IPS-18a (cell line): Measurements from ENCODE around the gene EDC3.

Experiments
- H3K27ac ChIP-seq: one replicate; pipeline ENCODE4 v1.5.1; 2013; ENCODE audit warnings: low read length
- H3K27me3 ChIP-seq: one replicate; pipeline ENCODE4 v1.6.1; 2013; ENCODE audit warnings: mild to moderate bottlenecking, low read length; ENCODE audit not compliant: control insufficient read depth, insufficient read depth
- H3K36me3 ChIP-seq: one replicate; pipeline ENCODE4 v1.6.1; 2013; ENCODE audit warnings: low read depth, low read length; ENCODE audit not compliant: control insufficient read depth
- H3K4me1 ChIP-seq: one replicate; pipeline ENCODE4 v1.6.1; 2013; ENCODE audit warnings: low read depth, low read length; ENCODE audit not compliant: control insufficient read depth
- H3K4me3 ChIP-seq: one replicate; pipeline ENCODE4 v1.5.1; 2013; ENCODE audit warnings: low read length
- H3K9ac ChIP-seq: one replicate; pipeline ENCODE4 v1.6.1; 2013; ENCODE audit warnings: mild to moderate bottlenecking, low read length, moderate library complexity
- H3K9me3 ChIP-seq: one replicate; pipeline ENCODE4 v1.6.1; 2013; ENCODE audit warnings: low read depth, low read length; ENCODE audit not compliant: control insufficient read depth

The EDC3 gene

DNA sequence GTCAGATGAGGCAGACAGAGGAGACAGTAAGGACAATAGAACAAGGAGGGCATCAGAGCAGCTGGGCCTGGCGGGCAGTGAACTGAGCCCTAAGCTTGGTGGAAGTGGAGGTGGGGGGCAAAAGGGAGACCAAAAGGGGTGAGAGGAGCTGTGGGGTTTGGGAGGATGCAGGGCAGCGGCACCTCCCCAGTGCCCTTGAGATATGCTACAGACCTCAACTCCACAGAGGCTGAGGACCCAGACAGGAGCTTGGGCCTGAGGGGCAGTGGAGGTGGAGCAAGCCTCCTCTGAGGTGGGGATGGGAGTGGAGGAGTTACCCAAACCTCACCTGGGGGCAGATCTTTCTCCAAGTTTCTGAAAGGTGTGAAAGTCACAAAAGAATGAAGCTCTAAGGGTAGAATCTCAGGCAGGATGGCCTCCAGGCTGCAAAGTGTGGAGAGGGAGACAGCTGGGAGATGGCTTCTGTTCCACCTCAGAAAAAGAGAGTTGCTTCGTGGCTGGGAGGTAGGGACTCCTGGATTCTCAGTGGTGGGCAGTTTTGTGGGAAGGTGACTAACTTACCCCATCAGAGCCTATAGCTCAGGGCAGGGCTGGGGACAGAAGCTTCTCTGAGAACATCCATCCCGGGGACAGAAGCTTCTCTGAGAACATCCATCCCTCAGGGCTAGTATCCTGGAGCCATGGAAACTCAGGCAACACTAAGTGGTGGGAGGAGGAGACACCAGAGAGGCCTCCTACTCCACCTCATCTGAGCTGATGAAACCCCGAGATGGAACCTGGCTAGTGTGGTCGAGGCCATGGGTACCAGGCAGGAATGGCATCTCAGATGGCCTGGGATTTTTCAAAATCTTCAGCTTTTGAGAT, 82.5 kb downstream of the EDC3 start:
- Histone ChIP-seq H3K9ac (no peak overlapping the region), H3K9me3 (no peaks in the 10 kb centered on the region), H3K27ac (no peak overlapping the region), H3K27me3 (peaks cover 18% of the 10 kb centered on the region), H3K4me3 (no peak overlapping the region), H3K36me3 (no peaks in the 10 kb centered on the region), H3K4me1 (peaks cover 3% of the 10 kb centered on the region)

GRCh38 chr15:74612677-74613076, 83.1 kb downstream of the EDC3 start:
- Histone ChIP-seq H3K9me3 (no peaks in the 10 kb centered on the region), H3K27me3 (peaks cover 18% of the 10 kb centered on the region), H3K27ac (no peak overlapping the region), H3K36me3 (no peaks in the 10 kb centered on the region), H3K4me3 (no peak overlapping the region), H3K4me1 (peaks cover 3% of the 10 kb centered on the region), H3K9ac (no peak overlapping the region)

DNA sequence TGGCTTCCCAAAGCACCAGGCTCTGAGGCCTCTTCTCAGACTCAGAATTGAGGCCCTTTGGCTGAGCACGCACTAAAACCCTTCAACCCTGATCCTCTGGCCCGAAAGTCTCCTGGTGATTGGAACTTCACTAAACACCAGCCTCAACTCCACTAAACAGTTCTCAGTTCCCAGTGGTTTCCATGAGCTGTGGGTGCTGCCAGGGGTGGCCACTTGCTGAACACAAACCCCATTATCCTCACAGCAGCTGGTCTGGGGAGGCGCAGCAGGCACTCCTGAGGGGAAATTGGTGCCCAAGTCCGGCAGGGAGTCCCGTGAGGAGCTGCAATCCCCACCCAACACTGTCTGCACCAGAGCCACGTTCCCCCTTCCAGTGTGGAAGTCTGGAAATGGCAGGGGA, 84.0 kb downstream of the EDC3 start:
- Histone ChIP-seq H3K4me1 (peaks cover under 1% of the 10 kb centered on the region), H3K27me3 (peaks cover 18% of the 10 kb centered on the region), H3K36me3 (no peaks in the 10 kb centered on the region), H3K9ac (no peak overlapping the region), H3K27ac (no peak overlapping the region), H3K9me3 (no peaks in the 10 kb centered on the region), H3K4me3 (no peak overlapping the region)

DNA sequence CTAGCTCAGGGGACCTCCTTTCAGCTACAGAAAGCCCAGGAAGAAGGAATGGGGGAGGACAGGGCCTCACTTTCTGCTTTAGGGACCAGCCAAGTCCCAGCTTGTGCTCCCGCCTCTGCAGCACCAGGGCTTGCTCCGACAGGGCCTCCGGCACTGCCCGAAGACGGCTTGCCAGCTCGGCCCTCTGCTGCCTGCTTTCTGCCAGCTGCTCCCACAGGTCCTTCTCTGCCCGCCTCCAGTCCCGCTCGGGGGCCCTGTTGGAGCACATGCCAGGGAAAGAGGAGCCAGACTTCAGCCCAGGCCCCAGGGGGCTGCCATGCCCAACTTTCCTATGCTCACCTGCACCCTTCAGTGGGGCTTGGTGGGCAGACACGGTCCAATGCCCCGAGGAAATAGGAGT, 84.5 kb downstream of the EDC3 start:
- H3K27me3 ChIP-seq, result peaks cover 18% of the 10 kb centered on the region
- no peaks in the 10 kb centered on the region for H3K9me3 ChIP-seq
- no peak overlapping the region for H3K4me3 ChIP-seq
- no peaks in the 10 kb centered on the region for H3K36me3 ChIP-seq
- H3K9ac ChIP-seq, result no peak overlapping the region
- no peak overlapping the region for H3K27ac ChIP-seq
- no peaks in the 10 kb centered on the region for H3K4me1 ChIP-seq

- Histone ChIP-seq H3K4me1 (no peaks in the 10 kb centered on the region), H3K4me3 (no peak overlapping the region), H3K36me3 (no peaks in the 10 kb centered on the region), H3K27ac (no peak overlapping the region), H3K27me3 (peaks cover 18% of the 10 kb centered on the region), H3K9ac (no peak overlapping the region), H3K9me3 (no peaks in the 10 kb centered on the region)
Measured at GRCh38 chr15:74610302-74610951, 85.4 kb downstream of the EDC3 start.

- no peaks in the 10 kb centered on the region for H3K36me3 ChIP-seq
- H3K4me3 ChIP-seq, result no peak overlapping the region
- H3K9me3 ChIP-seq, result no peaks in the 10 kb centered on the region
- H3K9ac ChIP-seq, result no peak overlapping the region
- H3K27ac ChIP-seq, result no peak overlapping the region
- H3K4me1 ChIP-seq, result no peaks in the 10 kb centered on the region
- peaks cover 18% of the 10 kb centered on the region for H3K27me3 ChIP-seq
Measured at GRCh38 chr15:74609938-74610301, 85.9 kb downstream of the EDC3 start.

GRCh38 chr15:74608786-74609185, 87.0 kb downstream of the EDC3 start:
- peaks cover 15% of the 10 kb centered on the region for H3K27me3 ChIP-seq
- H3K9me3 ChIP-seq, result no peaks in the 10 kb centered on the region
- H3K4me1 ChIP-seq, result no peaks in the 10 kb centered on the region
- H3K36me3 ChIP-seq, result no peaks in the 10 kb centered on the region
- H3K4me3 ChIP-seq, result no peak overlapping the region
- no peak overlapping the region for H3K9ac ChIP-seq
- no peak overlapping the region for H3K27ac ChIP-seq

DNA sequence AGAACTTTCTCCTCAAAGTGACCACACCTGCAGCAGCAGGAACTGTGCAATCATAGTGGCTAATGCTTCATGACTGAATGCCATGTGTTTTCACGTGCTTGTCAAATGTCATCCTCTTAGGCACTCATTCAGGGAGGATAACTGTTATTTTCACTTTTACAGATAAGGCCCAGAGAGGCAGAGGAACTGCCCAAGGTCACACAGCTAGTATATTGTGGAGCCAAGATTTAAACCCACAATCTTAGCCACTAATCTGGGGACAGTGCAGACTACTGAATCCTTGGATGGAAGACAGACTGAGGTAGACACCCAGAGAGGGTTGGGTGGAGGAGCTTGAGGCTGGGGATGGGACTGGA, 90.1 kb downstream of the EDC3 start:
- Histone ChIP-seq H3K4me1 (no peaks in the 10 kb centered on the region), H3K9ac (no peak overlapping the region), H3K9me3 (no peaks in the 10 kb centered on the region), H3K4me3 (no peak overlapping the region), H3K36me3 (no peaks in the 10 kb centered on the region), H3K27ac (no peak overlapping the region), H3K27me3 (no peaks in the 10 kb centered on the region)

- no peak overlapping the region for H3K4me3 ChIP-seq
- H3K27me3 ChIP-seq, result no peaks in the 10 kb centered on the region
- H3K36me3 ChIP-seq, result no peaks in the 10 kb centered on the region
- H3K9me3 ChIP-seq, result no peaks in the 10 kb centered on the region
- no peaks in the 10 kb centered on the region for H3K4me1 ChIP-seq
- no peak overlapping the region for H3K9ac ChIP-seq
- H3K27ac ChIP-seq, result no peak overlapping the region
Measured at GRCh38 chr15:74604983-74605794, 90.6 kb downstream of the EDC3 start.

DNA sequence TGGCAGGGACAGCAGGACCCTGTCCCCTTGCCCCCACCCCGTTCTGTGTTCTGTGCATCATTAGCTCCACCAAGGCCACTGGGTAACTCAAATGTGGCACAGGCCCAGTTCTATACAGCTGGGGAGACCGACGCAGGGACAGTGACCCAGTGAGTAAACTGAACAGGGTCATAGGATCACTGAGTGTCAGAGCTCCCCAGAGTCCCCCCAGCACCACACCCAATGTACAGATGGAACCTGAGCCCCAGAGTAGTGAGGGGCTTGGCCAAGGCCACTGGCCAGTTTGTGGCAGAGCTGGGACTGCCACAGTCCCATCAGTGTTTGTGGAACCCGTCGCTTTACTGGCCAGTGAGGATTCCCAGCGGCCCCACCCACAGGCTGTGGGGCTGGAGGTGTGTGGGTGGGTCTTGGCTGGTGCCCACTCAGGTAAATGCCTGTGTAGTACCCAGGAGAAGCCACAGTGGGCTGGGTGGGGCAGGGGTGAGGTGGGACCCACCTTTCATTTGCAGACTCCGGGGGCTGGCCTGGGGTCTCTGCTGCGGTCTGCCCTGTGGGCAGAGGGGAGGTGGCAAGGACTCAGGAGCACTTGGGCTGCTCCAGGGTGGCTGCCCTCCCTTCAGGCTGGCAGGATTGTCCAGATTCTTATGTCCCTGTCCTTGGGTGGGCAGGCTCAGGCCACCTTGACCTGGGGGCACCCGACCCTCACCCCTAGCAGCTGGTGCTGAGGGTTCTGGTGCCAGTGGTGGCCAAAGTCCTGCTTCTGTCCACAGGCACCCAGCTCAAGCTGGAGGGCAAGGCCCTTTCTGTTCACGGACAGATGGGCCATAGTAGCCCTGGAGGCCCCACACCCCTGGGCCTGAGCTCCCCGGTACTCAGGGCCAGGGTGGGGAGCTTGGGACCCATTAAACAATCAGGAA, 91.8 kb downstream of the EDC3 start:
- Histone ChIP-seq H3K27ac (no peak overlapping the region), H3K27me3 (no peaks in the 10 kb centered on the region), H3K9me3 (no peaks in the 10 kb centered on the region), H3K9ac (no peak overlapping the region), H3K4me3 (no peak overlapping the region), H3K36me3 (no peaks in the 10 kb centered on the region), H3K4me1 (no peaks in the 10 kb centered on the region)
